Prostate gland (tissue), 2 donors: ENCODE measurements around the gene CDH13.

Experiments
- CTCF ChIP-seq, 4 experiments: fragments of 200-600 bp in 2 of 4; fragments of 450-650 bp in 2 of 4; sonication (generic) in 2 of 4; IDR thresholded peaks; 1 replicate in 3 of 4; 2 replicates in 1 of 4; pipeline ENCODE4 v1.5.1; 2016 to 2019; ENCODE audit warnings: antibody characterized with exemption in 4 of 4, mild to moderate bottlenecking in 2 of 4, moderate library complexity in 2 of 4
- POLR2AphosphoS5 ChIP-seq: sonication (generic); formaldehyde crosslinking; IDR thresholded peaks from one replicate; pipeline ENCODE4 v1.6.1; 2017; ENCODE audit warnings: antibody characterized with exemption

GRCh38 chr16:82612263-82612662, 14.5 kb upstream of the CDH13 start:
- no peak for TF ChIP-seq CTCF (IDR thresholded peaks at IDR 0.05)
- TF ChIP-seq POLR2AphosphoS5, result no peak
